Testis (tissue), 3 donors: Measurements from ENCODE around the gene GSAP. TPM values are rescaled to one million over a fixed set of nuclear protein-coding genes. Genes with fewer than 3 reads are reported as not detected.

Source experiments
- DNase-seq: peaks from one replicate; pipeline ENCODE4 v3.0.0-alpha.2; 2019
- H3K27ac ChIP-seq, 2 donors: fragments of 200-600 bp; sonication (generic); one replicate each; pipeline ENCODE4 v1.5.1; 2019
- H3K27me3 ChIP-seq: fragments of 200-600 bp; sonication (generic); one replicate; pipeline ENCODE4 v1.5.1; 2019
- H3K36me3 ChIP-seq: fragments of 200-600 bp; sonication (generic); one replicate; pipeline ENCODE4 v1.5.1; 2017; ENCODE audit warnings: low read depth; ENCODE audit errors: missing control alignments
- H3K4me1 ChIP-seq: fragments of 200-600 bp; sonication (generic); one replicate; pipeline ENCODE4 v1.5.1; 2019
- H3K4me3 ChIP-seq, 2 donors: fragments of 200-600 bp; sonication (generic); one replicate each; pipeline ENCODE4 v1.5.1; 2017 to 2019
- H3K9me3 ChIP-seq: fragments of 200-600 bp; sonication (generic); one replicate; pipeline ENCODE4 v1.5.1; 2017
- POLR2A ChIP-seq: fragments of 450-650 bp; IDR thresholded peaks from one replicate; pipeline ENCODE4 v1.6.1; 2017; ENCODE audit warnings: antibody characterized with exemption, mild to moderate bottlenecking, moderate library complexity
- WGBS, 2 donors: methylation state at CpG; one replicate each; pipeline ENCODE4 v1.1.5; 2018; 5-methylcytosine and 5-hydroxymethylcytosine counted together
- intact Hi-C: fragments of 100-400 bp; cut with DNase I; formaldehyde crosslinking; loops from one replicate; pipeline ENCODE4 v1.15.1; 2023; ENCODE audit warnings: low total_unique reads
- polyA plus RNA-seq: library from polyadenylated mRNA; stranded (reverse); fragments of 350-450 nt; fragmentation: Illumina TruSeq; extraction: RNeasy Lipid Tissue Mini Kit (QIAGEN cat#74804); gene quantifications from one replicate; pipeline ENCODE4 v1.2.3, GENCODE V29; 2014; ENCODE audit warnings: low read depth, low replicate concordance; ENCODE audit not compliant: insufficient read depth
- total RNA-seq, 2 donors: library from RNA; depleted of rRNA; stranded (reverse); fragments of >200 nt; gene quantifications; one replicate each; pipeline ENCODE4 v1.2.3, GENCODE V29; 2016
- TF ChIP-seq, protein P1 (sequence below), 3 experiments: fragments of 450-650 bp in 2 of 3; fragments of 200-600 bp in 1 of 3; sonication (generic) in 1 of 3; IDR thresholded peaks; one replicate each; pipeline ENCODE4 v1.5.1; 2016 to 2019; ENCODE audit warnings: antibody characterized with exemption in 3 of 3, mild to moderate bottlenecking in 2 of 3, moderate library complexity in 1 of 3

The GSAP gene
- total and polyA plus RNA-seq, 3 donors from 2014 or later, result 6.0 to 16.2 (median 14.6) TPM

DNA sequence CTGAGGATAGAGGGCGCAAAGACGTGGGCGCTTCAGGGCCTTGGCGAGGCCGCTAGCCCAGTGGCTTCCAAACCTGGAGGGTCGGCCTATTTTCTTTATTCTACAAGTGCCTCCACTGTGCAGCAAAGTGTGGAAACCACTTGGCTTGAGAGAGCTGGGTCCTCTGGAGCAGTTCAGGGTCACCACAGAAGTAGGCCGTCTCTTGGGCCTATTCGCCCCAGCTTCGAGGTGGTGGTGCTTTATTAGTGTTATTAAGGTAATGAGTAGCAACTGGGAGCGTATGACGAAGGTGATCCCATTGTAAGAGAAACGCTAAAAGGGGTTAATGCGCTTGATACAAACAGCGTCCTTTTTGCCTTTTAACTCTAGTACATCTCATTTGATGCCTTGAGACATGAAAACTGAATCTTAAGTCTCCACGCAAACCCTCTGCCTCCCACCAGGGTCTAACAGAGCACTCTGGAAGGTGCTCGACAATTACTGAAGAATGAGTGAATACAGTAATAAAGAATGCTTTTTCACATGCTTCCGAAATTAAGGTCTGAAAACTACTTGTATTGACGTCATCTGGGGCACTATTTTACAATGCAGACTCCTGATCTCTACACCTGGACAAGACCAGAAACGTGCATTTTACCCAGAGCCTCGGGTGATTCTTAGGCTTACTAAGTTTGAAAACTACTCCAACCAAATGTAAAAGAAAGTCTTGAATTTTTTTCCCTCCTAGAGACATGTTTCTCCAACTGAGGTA is 647 bp upstream of the GSAP start:
- DNase-seq, result no peak
- Histone ChIP-seq H3K36me3 (no peaks in the 10 kb centered on the region), H3K4me1 (no peaks in the 10 kb centered on the region), H3K9me3 (no peaks in the 10 kb centered on the region), H3K27ac (peak overlapping the region; percentile 83 to 88), H3K4me3 (peak overlapping the region; percentile 86 to 87), H3K27me3 (no peaks in the 10 kb centered on the region)
- intact Hi-C loops, result no loop called here
- 37 to 38% methylated on average over 14 to 20 of the region's 20 CpGs for WGBS, 2 donors
- TF ChIP-seq, protein P1, sequence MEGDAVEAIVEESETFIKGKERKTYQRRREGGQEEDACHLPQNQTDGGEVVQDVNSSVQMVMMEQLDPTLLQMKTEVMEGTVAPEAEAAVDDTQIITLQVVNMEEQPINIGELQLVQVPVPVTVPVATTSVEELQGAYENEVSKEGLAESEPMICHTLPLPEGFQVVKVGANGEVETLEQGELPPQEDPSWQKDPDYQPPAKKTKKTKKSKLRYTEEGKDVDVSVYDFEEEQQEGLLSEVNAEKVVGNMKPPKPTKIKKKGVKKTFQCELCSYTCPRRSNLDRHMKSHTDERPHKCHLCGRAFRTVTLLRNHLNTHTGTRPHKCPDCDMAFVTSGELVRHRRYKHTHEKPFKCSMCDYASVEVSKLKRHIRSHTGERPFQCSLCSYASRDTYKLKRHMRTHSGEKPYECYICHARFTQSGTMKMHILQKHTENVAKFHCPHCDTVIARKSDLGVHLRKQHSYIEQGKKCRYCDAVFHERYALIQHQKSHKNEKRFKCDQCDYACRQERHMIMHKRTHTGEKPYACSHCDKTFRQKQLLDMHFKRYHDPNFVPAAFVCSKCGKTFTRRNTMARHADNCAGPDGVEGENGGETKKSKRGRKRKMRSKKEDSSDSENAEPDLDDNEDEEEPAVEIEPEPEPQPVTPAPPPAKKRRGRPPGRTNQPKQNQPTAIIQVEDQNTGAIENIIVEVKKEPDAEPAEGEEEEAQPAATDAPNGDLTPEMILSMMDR (IDR thresholded peaks at IDR 0.05), result no peak
- TF ChIP-seq POLR2A, result no peak

DNA sequence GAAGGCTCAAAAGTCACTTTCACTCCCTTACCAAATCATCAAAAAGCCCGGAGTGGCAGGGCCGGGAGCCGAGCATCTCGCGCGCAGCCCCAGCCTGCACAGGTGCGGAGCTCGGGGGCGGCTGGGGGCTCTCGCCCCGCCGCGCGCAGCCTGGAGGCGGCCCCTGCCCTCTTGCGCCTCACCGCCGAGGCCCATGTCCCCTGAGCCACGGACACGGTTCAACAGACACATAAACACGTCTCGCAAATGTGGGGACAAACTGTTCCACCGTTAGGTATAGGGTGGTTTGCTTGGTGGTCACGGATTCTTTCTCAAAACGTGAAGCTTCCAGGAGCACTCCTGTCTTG is 700 bp downstream of the GSAP start:
- Histone ChIP-seq H3K9me3 (no peaks in the 10 kb centered on the region), H3K4me1 (no peaks in the 10 kb centered on the region), H3K27ac (peak overlapping the region; percentile 83 to 88), H3K4me3 (peak overlapping the region; percentile 86 to 87), H3K27me3 (no peaks in the 10 kb centered on the region), H3K36me3 (no peaks in the 10 kb centered on the region)
- DNase-seq, result peak; percentile 37
- 0 to 1% methylated on average over 23 to 25 of the region's 25 CpGs for WGBS, 2 donors
- intact Hi-C loops, result no loop called here
- TF ChIP-seq, protein P1 (IDR thresholded peaks at IDR 0.05), result no peak
- TF ChIP-seq POLR2A, result no peak

DNA sequence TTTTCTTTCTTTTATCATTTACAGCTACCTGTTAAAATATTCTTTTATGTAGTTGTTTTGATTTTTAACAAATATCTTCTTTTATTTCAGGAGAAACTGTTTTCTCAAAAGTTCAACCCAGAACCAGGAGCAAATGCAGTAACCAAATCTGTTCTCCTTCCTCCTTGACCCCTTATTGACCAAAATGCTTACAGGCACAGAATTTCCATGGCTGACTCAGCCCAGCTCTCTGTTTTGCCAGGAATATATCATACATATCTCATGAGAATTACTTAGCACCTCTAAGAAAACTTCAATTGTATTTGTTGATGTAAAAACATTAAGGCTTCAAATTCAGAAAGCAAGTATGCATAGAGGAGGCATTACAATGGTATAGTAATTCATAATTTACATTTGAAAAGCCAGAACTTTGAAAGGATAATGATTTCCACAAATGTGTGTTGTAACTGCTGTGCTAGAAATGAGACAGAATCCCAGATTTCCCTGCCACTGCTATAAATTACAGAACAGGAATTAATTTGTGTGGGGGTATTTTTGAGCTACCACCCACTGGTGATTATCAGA is 2.2 kb downstream of the GSAP start:
- TF ChIP-seq, protein P1 (IDR thresholded peaks at IDR 0.05), result no peak
- no peak for TF ChIP-seq POLR2A
- Histone ChIP-seq H3K4me1 (no peaks in the 10 kb centered on the region), H3K4me3 (no peak overlapping the region), H3K27me3 (no peaks in the 10 kb centered on the region), H3K36me3 (no peaks in the 10 kb centered on the region), H3K9me3 (no peaks in the 10 kb centered on the region), H3K27ac (no peak overlapping the region)
- DNase-seq, result no peak
- intact Hi-C loops, result no loop called here

DNA sequence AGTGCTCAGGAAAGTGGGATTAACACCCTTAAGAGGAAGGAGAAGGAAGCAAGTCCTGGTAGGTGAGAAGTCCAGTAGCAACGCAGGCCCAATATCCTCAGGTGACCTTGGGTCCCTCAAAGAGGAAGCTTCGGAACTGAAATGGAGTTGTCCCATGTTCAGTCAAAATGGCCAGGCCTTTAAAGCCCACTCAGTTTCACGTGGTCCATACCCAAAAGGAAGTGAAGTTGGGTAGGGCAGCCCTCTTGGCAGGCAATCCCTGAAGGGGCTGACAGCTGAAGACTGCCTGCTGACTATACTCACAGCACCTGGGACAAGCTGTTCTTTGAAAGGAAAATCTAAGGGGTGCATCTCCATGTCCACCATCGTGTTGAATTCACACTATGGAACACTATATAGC is 3.0 kb downstream of the GSAP start:
- Histone ChIP-seq H3K27me3 (no peaks in the 10 kb centered on the region), H3K4me1 (no peaks in the 10 kb centered on the region), H3K9me3 (no peaks in the 10 kb centered on the region), H3K36me3 (no peaks in the 10 kb centered on the region), H3K27ac (no peak overlapping the region), H3K4me3 (no peak overlapping the region)
- TF ChIP-seq, protein P1 (IDR thresholded peaks at IDR 0.05), result no peak
- no peak for TF ChIP-seq POLR2A
- 71 to 78% methylated on average over 4 of the region's 4 CpGs for WGBS, 2 donors
- DNase-seq, result no peak
- intact Hi-C loops, result no loop called here
